CD4-positive, alpha-beta T cell treated with Interleukin-17A for 4 hours (primary cell): ENCODE results near the gene ZNF20.
A peak's percentile ranks its signal among the peaks of the same experiment; 100 is the strongest.
"Not testable (repeated sequence)": the region's sequence is repeated elsewhere in the genome, so short reads cannot be mapped to it uniquely, and the experiment has no call there.

Experiments
- DNase-seq: peaks from one replicate; pipeline ENCODE4 v3.0.0-alpha.2; 2020; ENCODE audit warnings: mixed read lengths

Gene ZNF20

GRCh38 chr19:12111943-12112637, 28.1 kb downstream of the ZNF20 start:
- DNase-seq: no peak

DNA sequence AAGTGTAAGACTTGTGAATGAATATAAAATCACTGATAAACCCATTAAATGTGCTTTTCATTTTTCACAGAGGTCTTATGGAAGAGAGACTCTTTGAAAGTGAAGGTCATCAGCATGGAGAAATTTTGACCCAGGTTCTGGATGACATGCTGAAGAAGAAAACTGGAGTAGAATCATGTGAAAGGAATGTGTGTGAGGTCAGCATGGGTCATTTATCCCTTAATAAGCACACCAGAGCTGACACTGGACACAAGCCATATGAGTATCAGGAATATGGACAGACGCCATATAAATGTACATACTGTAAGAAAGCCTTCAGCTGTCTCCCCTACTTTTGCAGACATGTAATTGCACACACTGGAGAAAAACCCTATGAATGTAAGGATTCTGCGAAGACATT, 29.0 kb downstream of the ZNF20 start:
- no peak for DNase-seq

DNA sequence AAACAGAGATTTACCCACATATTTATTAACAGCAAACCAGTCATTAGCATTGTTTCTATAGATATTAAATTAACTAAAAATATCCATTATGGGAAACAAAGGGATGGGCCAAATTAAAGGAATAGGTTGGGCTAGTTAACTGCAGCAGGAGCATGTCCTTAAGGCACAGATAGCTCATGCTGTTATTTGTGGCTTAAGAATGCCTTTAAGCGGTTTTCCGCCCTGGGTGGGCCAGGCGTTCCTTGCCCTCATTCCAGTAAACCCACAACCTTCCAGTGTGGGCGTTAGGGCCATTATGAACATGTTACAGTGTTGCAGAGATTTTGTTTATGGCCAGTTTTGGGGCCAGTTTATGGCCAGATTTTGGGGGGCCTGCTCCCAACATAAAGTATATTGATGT, 36.2 kb downstream of the ZNF20 start:
- not testable (repeated sequence) for DNase-seq

- no peak for DNase-seq
These were observed 42.1 kb downstream of the ZNF20 start for GRCh38 chr19:12098040-12098439.

DNA sequence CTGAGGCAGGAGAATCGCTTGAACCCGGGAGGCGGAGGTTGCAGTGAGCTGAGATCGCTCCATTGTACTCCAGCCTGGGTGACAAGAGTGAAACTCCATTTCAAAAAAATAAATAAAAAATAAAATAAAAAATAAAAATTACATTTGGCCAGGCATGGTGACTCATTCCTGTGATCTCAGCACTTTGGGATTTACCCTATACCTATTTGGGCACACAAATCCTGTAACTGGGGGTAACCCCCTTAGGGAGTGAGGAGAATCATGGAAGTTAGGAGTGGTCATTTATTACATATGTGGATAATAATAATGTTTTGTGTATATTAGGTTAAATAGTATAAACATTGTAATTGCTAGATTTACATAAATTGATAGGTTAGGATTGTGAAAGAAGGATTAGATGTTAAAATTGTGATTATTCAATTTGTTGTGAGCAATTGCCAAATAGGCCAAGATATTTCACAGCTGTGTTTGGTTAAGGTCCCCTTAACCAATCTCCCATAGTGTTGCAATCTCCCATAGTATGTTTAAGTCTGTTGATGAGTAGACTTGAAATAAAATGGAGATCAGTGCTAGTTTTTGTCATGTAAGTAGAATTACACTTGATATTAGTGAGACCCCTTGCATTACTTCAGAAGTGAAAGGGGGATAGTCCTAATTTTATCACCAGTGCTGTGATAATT, 44.9 kb downstream of the ZNF20 start:
- DNase-seq: no peak

DNA sequence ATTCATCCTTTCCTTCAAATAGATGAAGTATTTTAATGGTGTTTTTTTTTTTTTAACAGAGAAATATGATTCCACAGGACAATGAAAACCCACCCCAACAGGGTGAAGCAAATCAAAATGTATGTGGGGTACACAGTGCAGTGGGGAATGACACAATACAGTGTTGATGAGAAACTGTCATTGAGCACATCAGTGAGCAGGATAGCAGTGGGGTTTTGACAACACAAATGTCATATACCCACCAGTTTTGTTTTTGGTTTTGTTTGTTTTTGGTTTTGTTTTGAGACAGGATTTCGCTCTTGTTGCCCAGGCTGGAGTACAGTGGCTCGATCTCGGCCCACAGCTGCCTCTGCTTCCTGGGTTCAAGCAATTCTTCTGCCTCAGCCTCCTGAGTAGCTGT, 46.4 kb downstream of the ZNF20 start:
- no peak for DNase-seq

DNA sequence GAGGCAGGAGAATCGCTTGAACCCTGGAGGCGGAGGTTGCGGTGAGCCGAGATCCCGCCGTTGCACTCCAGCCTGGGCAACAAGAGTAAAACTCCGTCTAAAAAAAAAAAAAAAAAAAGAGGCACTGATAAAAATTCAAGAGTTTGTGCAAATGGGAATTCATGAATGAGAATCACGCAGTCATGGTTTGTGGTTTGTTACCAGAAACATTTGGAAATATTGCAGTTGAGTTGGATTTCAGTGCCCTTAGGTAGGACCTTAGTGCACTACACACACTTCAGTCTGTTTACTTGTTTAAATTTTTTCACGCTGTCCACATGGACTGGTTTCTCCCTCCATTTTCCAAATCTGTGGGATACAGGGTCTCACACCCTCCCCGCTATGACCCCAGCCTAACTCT, 47.2 kb downstream of the ZNF20 start:
- DNase-seq: no peak

DNA sequence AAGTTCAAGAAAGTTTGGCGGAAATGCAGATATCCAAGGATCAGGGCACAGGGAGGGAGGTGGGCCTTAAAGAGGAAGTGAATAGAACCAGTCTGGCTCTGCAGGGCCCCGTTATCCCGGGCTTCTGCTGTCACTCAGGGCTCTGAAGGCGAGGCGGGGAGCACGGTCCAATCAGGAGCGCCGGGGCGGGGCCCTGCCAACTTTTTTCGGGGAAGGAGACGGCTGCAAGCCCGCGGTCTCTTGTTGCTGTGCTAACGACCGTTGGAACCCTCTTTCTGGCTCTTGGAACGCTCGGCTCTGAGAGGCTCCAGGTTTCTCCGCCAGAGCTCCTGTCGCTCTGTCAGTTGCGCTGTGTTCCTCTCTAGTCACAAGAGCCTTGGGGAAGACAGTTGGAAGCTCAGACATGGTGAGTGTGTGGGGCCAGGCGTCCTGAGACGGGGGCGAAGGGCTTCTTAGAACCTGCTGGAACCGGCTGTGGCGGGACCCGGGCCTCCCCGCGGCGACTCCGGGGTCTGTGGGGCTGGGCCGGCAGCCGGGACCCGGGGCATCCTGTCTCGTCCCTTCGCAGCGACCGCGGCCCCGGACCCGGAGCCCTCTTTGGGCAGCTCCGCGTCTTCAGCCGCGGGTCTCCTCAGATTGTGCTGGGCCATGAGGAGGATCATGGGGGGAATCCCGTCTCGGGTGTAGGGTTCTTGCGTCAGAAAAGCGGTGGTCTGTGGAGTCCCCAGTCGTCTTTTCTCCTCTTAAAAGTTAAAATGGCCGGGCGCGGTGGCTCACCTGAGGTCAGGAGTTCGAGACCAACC, 47.9 kb downstream of the ZNF20 start:
- DNase-seq: peak; percentile 61

- DNase-seq: peak; percentile 72
These were observed 49.3 kb downstream of the ZNF20 start for GRCh38 chr19:12090807-12091206.

- no peak for DNase-seq
These were observed 54.9 kb downstream of the ZNF20 start for GRCh38 chr19:12085074-12085818.

- not testable (repeated sequence) for DNase-seq
These were observed 56.8 kb downstream of the ZNF20 start for GRCh38 chr19:12083336-12083735.
